ENCODE measurements around the gene CHN1.

DNA sequence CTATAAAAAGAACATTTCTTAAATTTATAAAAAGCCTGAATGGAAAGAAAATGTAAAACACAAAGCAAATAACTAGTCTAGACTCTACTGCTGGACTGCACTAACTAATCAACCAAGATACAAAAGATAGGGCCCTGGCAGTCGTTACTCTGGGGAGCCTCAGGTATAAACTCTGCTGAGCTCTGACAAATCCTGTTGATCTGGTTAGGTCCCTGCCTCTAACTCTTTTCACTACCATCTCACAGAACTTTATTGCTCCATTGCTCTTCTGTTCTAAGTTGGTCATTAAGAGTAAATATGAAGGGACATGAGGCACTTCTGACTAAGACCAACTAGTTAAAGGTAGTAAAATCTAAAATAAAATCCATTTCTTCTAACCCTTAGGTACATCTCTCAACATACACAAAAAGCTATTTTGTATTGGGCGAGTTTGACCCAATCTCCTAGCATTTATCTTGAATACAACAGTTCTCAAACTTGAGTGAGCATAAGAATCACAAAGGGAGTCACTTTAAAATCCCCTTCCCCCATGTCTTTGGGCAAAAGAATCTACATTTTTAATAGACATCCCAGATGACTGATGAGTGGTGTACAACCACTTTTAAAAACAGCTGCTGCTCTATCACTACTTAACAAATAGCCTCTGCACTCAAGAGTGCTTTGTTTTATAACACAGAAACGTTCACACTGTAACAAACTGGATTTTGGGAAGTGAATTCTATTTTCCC lies 2.5 kb downstream of the CHN1 start:
- TF ChIP-seq, protein P1, sequence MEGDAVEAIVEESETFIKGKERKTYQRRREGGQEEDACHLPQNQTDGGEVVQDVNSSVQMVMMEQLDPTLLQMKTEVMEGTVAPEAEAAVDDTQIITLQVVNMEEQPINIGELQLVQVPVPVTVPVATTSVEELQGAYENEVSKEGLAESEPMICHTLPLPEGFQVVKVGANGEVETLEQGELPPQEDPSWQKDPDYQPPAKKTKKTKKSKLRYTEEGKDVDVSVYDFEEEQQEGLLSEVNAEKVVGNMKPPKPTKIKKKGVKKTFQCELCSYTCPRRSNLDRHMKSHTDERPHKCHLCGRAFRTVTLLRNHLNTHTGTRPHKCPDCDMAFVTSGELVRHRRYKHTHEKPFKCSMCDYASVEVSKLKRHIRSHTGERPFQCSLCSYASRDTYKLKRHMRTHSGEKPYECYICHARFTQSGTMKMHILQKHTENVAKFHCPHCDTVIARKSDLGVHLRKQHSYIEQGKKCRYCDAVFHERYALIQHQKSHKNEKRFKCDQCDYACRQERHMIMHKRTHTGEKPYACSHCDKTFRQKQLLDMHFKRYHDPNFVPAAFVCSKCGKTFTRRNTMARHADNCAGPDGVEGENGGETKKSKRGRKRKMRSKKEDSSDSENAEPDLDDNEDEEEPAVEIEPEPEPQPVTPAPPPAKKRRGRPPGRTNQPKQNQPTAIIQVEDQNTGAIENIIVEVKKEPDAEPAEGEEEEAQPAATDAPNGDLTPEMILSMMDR (optimal IDR thresholded peaks at IDR 0.05 in 1 of 3, IDR thresholded peaks at IDR 0.05 in 1 of 3, conservative IDR thresholded peaks at IDR 0.05 in 1 of 3; ENCODE audit: extremely low read depth in 1 of 3, insufficient read depth in 2 of 3, low read length in 3 of 3), result no peak
- no peak for TF ChIP-seq EZH2 (IDR thresholded peaks at IDR 0.05; ENCODE audit: low read length)
